Limb (tissue), 2 donors: ENCODE measurements around the gene SPRR3.

ENCODE experiments used
- DNase-seq, 2 donors: peaks; one replicate each; pipeline ENCODE4 v3.0.0-alpha.2; 2016; ENCODE audit errors: extremely low spot score in 2 of 2

The SPRR3 gene, protein sequence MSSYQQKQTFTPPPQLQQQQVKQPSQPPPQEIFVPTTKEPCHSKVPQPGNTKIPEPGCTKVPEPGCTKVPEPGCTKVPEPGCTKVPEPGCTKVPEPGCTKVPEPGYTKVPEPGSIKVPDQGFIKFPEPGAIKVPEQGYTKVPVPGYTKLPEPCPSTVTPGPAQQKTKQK

DNA sequence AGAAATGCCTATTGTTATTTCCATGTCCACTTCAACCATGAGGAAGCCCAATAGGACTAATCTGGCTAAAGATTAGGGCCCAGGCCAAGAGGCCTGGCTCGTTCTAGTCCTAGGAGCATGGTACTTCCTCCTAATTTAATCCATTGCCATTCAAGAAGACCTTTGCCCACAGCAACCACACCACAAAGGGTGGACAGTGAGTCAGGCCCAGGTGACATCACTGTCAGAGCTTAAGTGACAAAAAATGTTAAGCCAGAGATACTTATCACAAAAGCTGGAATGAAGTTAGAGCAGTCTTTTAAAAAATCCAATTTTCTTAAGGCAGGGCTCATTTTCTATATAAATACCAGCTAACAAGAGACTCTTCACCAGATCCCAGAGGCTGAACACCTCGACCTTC, at the start of gene SPRR3:
Gene SPRR3, plus strand, starts transcription at position 368 of the 400 bp plus-strand sequence. CDS start 1,272 bp downstream, outside the sequence.
- DNase-seq: no peak

DNA sequence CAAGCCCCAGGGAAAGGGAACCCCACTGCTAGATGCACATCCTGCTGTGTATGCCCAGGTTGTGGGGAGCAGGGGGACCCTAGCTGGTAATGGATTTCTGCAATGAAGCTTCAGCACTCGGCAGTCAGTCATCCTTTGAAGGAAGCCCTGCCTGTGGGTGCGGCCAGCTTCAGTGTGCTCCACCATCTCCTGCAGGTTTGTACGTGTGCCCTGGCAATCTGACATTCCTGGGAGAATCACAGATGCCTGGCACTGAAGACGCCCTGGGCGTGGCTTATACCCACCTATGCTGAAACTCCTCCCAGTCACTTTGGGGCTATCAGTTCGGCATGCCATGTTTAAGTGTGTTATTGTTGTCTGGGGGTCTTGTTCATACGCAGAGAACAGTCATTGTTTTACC, 47.8 kb upstream of the SPRR3 start:
- no peak for DNase-seq

DNA sequence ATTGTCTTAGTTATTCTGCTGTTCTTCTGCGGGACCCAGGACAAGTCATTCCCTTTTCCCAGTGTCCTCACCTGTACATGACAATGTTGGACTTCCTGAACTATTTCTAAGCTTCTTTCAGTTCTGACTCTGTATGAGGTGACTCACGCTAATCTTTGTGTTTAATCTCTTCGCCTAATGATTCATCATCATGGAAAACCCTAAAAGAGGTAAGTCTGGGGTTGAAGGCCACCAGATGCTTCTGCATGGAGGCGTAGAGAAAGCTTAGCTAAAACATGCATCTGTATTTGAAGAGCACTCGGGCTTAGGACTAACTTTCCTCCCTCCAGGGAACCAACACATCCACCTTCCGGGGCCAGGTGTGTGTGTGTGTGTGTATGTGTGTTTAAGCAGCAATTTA, 47.1 kb upstream of the SPRR3 start:
- DNase-seq: no peak

DNA sequence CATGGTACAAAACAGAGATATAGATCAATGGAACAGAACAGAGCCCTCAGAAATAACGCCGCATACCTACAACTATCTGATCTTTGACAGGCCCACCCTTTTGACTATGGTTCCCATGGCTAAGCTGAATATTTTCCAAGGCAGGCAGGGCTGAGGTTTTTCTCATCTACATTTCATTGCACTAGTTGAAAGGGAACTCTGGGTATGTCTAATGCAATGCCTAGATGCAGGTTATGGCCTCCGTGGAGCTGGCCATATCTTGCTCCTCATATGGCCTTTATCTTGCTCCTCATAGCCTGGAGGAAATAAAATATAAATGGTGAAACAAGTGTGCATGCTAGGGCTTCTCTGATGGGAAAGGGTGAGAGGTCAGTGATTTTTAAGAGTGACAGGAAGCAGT, 44.0 kb upstream of the SPRR3 start:
- DNase-seq: no peak

DNA sequence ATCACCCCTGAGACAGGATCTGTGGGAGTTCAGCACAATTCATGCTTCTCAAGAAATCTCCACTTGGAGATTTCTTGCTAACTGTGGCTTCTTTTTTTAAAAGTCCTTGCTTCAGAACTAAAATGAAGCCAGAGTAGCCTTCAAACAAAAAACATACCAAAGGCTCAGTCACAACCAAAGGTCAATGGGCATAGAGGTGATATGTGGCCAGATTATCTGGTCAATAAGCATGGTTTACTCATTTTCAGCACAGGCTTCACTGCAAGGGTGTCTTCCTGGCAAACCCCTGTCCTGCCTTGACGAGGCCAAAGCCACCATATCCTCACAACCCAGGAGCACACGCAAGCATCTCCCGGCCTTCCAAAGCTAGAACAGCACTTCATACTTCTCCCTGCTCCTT, 42.3 kb upstream of the SPRR3 start:
- DNase-seq: no peak

DNA sequence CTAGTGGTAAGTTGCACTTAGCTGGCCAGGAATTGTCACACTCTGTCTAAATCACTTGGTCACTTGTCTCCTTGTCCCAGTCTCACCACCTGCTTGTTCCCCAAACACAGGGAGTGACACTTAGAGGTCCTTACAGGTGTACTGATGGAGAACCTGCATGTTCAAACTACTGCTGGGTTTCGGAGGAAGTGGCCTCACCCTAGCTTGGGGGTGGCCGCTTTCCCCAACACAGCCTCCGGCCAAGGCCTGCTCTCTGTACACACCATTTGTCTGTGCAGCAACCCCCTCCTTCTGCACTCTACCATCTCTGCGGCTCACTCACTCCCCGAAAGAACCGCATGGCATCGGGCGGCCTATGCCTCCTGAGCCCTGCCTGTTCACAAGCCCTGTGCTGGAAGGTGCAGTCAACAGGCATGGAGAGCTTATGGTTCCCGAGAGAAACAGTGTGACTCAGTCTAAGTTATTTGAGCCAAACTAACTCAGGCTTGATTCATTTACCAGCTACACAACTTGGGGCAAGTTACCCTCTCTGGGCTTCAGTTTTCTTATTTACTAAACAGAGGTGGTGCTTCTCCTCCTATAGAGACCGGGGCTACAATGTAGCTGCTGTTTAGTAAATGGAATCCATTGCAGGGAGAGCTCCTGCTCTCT, 41.6 kb upstream of the SPRR3 start:
- no peak for DNase-seq

DNA sequence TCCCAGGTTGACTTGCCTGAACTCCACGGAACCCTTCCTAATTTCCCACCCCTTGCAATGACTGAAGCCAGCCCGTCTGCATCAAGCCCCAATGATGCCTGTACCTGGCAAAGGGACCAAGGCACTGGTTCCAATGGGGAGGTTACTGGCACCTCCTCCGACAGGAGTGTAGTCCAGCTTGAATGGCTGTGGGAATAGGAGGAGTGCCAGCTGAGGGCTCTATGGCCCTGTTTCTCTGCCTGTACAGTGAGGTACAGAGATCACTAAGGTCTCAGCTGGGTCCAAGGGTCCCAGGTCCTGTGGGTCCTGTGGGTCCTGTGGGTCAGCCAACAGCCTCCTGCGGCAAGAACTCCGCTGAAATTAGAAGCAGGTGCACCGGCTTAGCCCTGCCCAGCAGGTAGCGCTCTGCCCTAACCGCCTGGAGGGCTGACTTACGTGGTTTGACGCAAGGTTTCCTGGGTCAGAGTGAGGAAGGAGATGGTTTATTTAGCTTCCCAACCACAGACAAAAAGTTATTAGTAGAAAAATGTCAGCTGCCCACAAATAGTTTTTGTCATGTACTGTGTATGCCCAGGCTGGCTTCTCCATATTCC, 41.0 kb upstream of the SPRR3 start:
- DNase-seq: no peak

DNA sequence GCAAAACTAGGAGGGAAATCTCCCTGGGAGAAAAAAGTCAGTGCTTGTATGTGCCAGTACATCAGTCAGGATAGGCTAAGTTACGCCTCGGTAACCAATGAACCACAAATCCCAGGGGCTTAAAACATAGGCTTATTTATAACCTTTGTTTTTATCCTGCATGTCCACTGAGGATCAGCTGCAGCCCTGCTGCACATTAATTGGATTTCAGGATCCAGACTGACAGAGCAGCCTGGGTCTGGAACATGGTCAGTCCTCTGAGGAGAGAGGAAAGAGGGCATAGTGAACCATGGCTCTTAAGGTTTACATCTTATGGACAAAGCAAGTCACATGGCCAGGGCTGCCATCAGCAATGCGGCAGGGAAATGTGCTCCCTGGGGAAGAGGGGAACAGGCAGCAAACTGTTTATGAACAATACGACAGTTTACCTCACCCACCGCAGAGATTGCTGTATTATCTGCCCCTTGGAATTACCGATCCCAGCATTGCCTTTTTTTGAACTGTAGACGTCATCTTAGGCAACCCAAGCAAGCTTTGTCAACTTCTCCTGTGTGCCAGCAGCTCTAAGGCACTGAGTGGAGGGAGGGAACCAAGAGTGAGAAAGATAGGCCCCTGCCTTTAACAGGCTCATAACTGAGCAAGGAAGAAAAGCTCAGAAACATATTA, 40.2 kb upstream of the SPRR3 start:
- DNase-seq: no peak

DNA sequence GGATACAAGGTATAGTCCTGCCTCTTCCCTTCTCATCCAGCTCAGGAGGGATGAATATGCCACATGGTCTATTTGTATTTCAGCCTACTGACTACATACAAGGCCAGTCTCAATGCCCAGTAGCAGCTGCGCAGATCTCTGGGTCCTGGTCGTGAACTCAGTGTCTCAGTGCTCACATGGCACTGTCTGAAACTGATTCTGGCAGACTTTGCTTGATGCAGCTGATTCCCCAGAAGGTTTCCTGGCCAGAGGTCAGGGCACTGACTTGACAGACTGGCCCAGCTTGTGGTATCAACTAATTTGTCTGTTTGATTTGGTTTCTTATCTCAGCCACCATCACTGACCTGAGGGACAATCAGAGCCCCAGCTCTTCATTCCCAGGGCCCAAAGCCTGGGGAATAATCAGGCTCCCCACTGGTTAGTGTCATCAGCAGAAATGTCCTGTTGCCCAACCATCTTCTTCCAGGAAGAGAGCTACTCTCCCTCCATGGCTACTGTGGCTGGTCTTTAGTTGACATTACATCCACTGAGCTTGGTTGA, 38.6 kb upstream of the SPRR3 start:
- no peak for DNase-seq

DNA sequence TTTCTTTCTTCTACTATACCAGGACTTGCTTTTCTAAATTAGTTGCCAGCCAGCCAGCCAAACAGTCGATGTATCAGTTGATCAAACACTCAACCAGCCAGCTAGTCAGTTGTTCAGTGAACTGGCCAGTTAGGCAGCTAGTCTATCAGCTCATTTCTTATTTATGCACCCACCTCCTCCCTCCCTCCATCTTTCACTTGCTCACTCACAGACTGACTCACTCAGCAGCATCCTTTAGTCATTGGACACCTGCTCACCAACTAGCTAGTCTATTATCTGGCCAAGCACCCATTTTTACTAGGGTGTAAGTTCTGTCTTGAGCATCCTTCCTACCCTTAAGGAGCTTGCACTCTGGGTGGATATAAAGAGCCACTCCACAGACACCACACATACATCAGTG, 37.0 kb upstream of the SPRR3 start:
- DNase-seq: no peak

DNA sequence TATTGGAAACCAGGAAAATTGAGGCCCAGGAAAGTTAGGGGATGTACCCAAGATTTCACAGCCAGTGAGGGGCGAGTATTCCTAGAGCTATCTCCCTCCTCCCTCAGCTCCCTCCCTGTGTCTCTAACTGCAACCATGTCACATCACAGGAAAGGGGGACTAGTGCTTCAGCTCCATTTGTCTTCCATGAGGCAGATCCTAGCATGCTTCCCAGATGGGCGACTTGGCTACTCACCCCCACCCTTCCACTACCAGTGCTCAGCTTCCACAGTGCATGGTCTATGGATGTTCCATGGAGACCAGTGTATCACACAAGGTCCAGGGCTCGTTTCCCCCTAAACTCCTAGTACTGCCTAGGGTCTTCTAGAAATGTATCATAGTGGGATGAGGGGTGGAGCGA, 35.7 kb upstream of the SPRR3 start:
- DNase-seq: no peak

DNA sequence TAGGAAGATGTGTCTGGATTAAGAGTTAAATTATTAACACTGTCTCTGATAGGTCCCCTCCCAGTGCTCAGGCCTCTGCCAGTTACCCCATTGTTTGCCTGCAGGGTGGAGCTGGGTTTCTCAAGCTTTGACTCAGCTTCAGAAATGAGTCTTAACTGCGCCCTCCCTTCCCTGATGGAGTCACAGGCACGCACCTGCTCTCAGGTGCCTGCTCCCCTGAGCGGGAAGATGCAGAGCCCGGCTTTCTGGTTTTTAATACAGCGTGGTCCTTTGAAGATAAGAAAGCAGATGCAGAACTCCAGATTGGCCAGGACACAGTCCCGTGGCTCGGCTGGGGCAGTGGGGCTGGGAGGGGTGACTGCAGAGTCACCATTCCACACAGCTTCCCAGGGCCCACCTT, 34.3 kb upstream of the SPRR3 start:
- no peak for DNase-seq

DNA sequence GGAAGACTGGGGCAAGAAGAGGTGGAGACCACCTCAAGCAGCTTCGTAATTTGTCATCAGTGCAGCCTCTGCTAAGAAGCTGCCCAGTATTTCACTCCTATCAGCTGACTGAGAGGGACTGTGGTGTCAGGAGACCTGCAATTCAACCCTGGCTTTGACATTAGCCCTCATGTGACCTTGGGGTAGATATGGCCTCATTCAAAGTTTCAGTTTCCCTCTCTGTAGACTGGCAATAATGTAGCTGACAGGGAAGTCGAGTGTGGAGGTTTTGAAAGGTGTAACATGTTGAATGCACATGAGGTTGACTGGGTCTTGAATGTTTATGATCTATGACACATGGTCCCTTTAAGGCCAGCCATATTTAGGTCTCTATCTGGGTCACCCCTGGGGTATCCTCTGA, 33.3 kb upstream of the SPRR3 start:
- DNase-seq: no peak

DNA sequence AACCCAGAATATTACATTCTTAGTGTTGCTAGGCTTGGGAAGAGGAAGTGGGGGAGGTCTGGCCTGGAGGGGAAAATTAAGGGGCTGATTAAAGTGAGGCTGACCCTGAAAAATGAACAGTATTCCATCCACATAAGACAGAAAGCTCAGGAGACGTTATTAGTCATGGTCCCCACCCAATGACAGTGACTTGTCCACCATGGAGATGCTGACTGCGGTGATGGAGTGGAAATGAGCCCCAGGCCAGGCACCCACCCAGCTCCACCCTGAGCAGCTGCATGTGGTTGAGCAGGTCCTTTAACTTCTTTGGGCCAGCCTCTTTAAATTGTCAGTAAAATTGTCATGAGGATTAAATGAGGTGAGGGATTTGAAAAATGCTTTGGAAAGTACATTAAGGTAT, 32.5 kb upstream of the SPRR3 start:
- no peak for DNase-seq

DNA sequence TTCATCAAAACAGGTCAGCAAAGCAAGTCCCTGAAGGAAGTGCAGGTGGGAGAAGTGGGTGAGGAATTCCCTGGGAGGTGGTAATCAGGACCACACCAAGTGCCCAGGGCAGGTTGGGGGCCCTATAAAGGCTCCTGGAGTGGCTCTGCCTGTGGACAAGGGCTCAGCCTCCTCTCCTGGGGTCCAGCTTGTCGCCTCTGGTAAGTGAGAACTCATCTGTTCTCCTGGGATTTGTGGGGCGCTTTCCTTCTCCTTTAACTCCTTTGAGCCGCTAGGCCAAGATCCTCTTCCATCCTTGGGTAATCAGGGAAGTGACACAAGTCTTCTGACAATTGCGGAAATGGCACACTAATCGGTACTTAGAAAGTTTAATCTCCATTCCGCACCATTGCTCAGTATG, 31.1 kb upstream of the SPRR3 start, which contains the start of gene SPRR4:
Gene SPRR4, plus strand, starts transcription at position 154 of the 400 bp plus-strand sequence. CDS start 1,243 bp downstream, outside the sequence.
- DNase-seq: no peak

DNA sequence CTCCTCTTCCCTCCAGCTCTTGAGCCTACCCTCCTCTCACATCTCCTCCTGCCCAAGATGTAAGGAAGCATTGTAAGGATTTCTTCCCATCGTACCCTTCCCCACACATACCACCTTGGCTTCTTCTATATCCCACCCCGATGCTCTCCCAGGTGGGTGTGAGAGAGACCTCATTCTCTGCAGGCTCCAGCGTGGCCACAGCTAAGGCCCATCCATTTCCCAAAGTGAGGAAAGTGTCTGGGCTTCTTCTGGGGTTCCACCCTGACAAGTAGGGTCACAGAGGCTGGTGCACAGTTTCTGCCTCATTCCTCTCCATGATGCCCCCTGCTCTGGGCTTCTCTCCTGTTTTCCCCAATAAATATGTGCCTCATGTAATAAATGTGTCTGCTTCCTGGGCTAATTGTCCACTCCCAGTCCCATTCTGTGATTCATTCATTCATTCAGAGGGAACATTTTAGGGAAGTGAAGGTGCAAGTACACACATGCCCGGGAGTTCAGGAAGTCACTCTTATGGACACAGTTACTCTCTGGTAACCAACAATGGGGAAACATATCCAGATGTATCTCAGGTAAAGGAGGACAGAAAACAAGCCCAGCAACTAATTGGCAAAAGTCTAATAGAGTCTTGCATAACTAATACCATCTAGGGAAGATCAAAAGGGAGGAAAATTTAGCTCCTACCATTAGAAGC, 29.2 kb upstream of the SPRR3 start:
- no peak for DNase-seq

DNA sequence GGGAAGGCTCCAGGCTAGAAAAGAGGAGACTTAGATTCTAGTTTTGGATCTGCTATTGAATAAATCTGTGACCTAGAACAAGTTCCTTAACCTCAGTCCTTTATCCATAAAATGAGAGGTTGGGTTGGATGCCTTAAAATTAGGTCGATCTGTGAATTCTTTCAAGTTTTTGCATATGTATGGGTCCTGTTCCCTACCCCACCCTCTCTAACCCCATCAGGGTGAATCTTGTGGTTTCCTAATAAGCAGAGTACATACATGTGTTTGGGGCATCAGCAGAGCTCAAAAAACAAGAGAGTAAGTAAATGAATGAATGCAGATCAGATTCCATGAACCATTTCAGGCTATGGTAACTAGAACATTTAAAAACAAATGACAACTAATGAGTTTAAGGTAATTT, 24.9 kb upstream of the SPRR3 start:
- no peak for DNase-seq

DNA sequence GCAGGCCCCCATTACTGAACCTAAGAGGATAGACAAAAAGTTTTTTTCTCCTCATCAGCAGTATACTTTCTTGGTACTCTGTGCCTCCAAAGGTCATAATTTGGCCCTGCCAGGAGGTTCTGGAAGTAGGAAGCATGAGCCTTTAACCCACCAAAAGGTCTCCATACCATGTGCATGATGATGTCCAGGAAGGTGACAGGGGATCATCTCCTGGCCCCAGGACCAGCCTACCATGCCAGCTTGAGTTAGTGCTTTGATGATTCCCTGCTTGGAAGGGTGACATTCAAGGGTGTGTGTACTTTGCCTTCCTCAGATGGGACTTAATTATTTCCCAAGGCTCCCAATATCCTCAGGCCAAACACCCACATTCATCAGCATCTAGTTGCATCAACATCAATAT, 23.9 kb upstream of the SPRR3 start:
- DNase-seq: no peak

DNA sequence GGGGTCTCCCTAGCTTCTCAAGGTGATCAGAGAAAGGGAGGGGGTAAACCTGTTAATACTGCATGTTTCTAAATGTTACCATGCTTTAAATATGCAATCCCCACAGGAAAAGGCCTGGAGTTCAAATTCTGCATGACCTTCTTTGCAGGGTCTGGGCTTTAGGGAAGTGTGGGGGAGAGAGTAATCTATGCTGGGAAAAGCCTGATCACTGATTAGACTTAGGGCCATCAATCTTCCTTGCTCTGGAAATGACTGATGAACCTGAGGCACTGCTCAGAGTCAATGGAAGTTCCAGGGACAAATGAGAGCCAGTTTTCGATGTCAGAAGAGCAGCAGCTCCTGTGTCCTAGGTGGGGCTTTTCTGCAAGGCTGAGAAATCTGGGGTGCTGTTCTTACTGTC, 20.9 kb upstream of the SPRR3 start:
- DNase-seq: no peak

DNA sequence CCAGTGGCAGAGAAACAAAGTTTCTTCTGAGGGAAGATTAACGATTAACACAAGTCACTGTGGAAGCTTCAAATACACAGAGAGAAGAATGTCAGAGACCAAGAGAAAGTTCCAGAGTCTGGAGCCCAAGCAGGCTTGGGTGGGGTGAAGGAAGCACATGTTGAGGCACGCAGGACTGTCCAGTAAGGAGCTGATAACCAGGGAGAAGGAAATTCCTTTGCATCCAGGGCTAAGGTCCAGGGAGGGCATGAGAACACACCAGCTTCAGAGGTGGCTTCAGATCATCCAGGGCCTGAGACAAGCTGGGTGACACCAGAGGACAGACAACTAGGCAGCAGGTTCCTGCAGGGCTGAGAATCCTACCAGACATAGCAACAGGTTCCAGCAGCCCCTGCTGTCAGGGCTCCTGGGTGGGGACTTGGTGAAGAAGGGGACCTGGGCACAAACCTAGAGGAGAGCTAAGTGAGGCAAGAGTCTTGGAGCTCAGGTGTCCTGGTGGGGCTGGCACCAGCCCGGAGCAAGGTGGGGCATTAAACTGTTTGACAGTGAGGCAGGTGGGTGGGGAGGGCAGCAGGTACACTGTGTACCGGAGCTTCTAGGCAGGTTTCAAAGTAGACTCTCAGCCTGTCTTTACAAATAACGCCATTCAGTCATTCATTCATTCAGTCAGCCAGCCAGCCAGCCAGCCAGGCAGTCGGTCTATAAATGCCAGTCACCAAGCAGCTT, 20.2 kb upstream of the SPRR3 start:
- no peak for DNase-seq

DNA sequence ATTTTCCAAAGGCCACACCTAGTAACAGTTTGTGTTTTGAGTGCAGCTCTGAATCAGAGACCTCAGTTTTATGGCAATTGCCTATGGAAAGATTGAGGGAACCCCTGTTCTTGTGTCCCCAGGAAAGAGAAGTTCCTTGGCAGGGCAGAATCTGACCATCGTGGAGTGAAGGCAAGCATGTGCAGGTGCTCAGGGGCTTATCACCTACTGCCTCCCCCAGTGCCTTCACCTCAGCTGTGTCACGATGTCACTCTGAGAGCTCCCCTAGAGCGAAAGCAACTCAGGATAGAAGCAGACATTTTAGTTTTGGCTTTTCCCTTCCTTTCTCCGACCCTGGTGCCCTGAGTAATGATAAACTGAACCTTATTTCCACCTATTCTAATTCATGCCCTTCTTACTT, 19.5 kb upstream of the SPRR3 start:
- no peak for DNase-seq
